Measurements from ENCODE around the gene PNPLA3.

PNPLA3 gene

DNA sequence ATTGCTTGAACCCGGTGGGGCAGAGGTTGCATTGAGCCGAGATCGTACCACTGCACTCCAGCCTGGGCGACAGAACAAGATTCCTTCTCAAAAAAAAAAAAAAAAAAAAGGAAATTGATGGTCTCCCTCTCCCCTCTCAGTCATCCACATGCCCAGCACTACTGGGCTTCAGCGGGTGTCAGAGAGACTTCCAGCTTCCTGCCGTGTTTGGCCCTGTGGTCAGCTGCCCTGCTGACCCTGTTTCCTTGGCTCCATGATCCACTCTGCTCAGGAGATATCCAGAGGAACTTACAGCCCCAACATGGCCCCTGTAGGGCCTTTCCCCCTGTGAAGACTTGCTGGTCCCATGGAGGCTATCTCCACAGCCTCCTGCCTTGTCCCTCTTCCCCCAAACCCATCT is 6.1 kb upstream of the PNPLA3 start:
- CTCF ChIA-PET = interaction anchor here (1.3 kb wide), 1 partner anchor 28 kb away, joined by 3 read pairs; no protein-coding TSS in a partner anchor
- POLR2A ChIA-PET = no interaction called here
- no peak for TF ChIP-seq HDGF (IDR thresholded peaks at IDR 0.05; ENCODE audit: borderline replicate concordance)
- TF ChIP-seq SP1 (IDR thresholded peaks at IDR 0.05) = no peak
- TF ChIP-seq NFRKB (IDR thresholded peaks at IDR 0.05) = no peak
- TF ChIP-seq, protein P1, sequence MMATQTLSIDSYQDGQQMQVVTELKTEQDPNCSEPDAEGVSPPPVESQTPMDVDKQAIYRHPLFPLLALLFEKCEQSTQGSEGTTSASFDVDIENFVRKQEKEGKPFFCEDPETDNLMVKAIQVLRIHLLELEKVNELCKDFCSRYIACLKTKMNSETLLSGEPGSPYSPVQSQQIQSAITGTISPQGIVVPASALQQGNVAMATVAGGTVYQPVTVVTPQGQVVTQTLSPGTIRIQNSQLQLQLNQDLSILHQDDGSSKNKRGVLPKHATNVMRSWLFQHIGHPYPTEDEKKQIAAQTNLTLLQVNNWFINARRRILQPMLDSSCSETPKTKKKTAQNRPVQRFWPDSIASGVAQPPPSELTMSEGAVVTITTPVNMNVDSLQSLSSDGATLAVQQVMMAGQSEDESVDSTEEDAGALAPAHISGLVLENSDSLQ (IDR thresholded peaks at IDR 0.05) = no peak
- TF ChIP-seq FOXM1 (IDR thresholded peaks at IDR 0.05; ENCODE audit: borderline replicate concordance) = no peak
- no peak for TF ChIP-seq TARDBP (IDR thresholded peaks at IDR 0.05)
- no peak for TF ChIP-seq ZNF384 (IDR thresholded peaks at IDR 0.05)
- TF ChIP-seq BHLHE40 (IDR thresholded peaks at IDR 0.05; ENCODE audit: borderline replicate concordance) = no peak
- no peak for TF ChIP-seq FOXK2 (IDR thresholded peaks at IDR 0.05)

DNA sequence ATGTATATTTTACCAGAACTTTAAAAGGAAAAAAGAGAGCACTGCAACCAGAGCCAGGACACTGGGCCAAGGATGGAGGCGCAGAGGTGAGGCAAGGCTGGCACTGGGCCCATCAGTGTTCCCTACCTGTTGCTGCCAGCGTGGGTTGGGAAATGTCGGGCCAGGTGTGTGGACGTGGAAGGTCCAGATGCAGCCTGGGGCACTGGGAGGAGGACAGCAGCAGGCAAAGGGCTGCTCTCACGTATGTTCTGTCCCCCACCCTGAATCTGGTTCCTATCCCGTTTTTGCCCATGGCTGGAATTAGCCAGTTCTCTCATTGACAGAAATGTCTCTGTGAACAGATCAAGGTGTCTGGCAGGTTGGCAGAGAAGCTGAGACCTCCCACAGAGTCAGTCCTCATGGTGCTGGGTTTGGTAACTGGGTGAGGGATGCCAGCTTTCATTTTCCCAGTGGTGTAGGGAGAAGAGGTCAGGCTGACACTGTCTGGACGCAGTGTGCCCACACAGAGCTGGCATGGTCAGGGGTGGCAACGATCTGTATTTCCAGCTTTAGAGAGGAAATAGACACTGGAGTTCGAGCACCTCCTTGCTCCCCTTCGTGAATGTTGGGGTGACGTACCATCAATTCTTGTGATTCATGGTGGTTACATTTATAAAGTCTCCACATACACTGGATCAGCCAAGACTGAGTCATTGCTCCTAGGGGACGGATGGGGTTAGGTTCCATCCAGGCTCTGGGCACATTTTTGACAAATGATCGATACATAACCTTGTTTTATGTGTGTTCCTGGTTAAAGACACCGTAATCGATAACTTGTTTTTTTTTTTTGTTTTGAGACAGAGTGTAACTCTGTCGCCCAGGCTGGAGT is 4.3 kb upstream of the PNPLA3 start:
- DNase-seq (ENCODE audit: extremely low spot score) = no peak
- ChIA-PET POLR2A (no interaction called here), CTCF (no interaction called here)
- TF ChIP-seq CTBP1 (IDR thresholded peaks at IDR 0.05; ENCODE audit: borderline replicate concordance) (no peak), SUZ12 (IDR thresholded peaks at IDR 0.05) (no peak), SP1 (IDR thresholded peaks at IDR 0.05) (no peak), LEF1 (IDR thresholded peaks at IDR 0.05; ENCODE audit: borderline replicate concordance) (no peak), ZNF384 (IDR thresholded peaks at IDR 0.05) (no peak), FOXM1 (IDR thresholded peaks at IDR 0.05; ENCODE audit: borderline replicate concordance) (no peak), NFRKB (IDR thresholded peaks at IDR 0.05) (no peak), ARNT (IDR thresholded peaks at IDR 0.05) (no peak), ELF4 (IDR thresholded peaks at IDR 0.05) (no peak), HDGF (IDR thresholded peaks at IDR 0.05; ENCODE audit: borderline replicate concordance) (no peak), FOXA1 (IDR thresholded peaks at IDR 0.05) (no peak), TARDBP (IDR thresholded peaks at IDR 0.05) (no peak), L3MBTL2 (conservative IDR thresholded peaks at IDR 0.05) (no peak), FOXK2 (IDR thresholded peaks at IDR 0.05) (no peak)
- TF ChIP-seq, protein P1 (IDR thresholded peaks at IDR 0.05) = no peak

More for the DNA sequence above, 6.1 kb upstream of the PNPLA3 start:
- no peak for DNase-seq (ENCODE audit: extremely low spot score)

DNA sequence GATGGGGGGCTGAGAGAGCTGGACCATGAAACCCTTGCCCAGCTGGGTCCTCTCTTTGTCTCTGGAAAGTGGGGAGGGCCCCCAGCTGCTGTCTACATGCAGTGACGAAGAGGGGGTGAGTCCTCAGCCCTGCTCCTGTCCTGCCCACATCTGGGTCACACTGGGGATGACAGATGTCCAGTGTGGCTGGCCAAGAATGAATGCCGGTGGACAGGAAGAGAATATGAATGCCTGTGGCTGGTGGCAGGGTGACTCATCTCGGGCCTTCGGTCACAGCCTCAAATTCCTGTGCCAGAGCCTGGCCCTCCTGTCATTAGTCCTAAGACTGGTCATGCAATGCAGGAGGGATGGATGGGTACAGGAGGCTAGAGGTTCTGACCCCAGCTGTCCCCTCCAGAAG is 2.2 kb upstream of the PNPLA3 start:
- TF ChIP-seq BHLHE40 (IDR thresholded peaks at IDR 0.05; ENCODE audit: borderline replicate concordance) = no peak
- TF ChIP-seq ZNF384 (IDR thresholded peaks at IDR 0.05) = no peak
- no peak for TF ChIP-seq SP1 (IDR thresholded peaks at IDR 0.05)
- no peak for TF ChIP-seq ELF4 (IDR thresholded peaks at IDR 0.05)
- no peak for TF ChIP-seq CTBP1 (IDR thresholded peaks at IDR 0.05; ENCODE audit: borderline replicate concordance)
- TF ChIP-seq, protein P1 (IDR thresholded peaks at IDR 0.05) = no peak
- no peak for TF ChIP-seq HDGF (IDR thresholded peaks at IDR 0.05; ENCODE audit: borderline replicate concordance)
- TF ChIP-seq FOXM1 (IDR thresholded peaks at IDR 0.05; ENCODE audit: borderline replicate concordance) = no peak
- no peak for TF ChIP-seq L3MBTL2 (conservative IDR thresholded peaks at IDR 0.05)
- TF ChIP-seq FOXK2 (IDR thresholded peaks at IDR 0.05) = no peak
- TF ChIP-seq FOXA1 (IDR thresholded peaks at IDR 0.05) = no peak
- TF ChIP-seq ARNT (IDR thresholded peaks at IDR 0.05) = no peak
- no peak for TF ChIP-seq NFRKB (IDR thresholded peaks at IDR 0.05)
- TF ChIP-seq TARDBP (IDR thresholded peaks at IDR 0.05) = no peak
- TF ChIP-seq SUZ12 (IDR thresholded peaks at IDR 0.05) = no peak
- TF ChIP-seq LEF1 (IDR thresholded peaks at IDR 0.05; ENCODE audit: borderline replicate concordance) = no peak
- ChIA-PET POLR2A (interaction anchor here (1.2 kb wide), 1 partner anchor 34 kb away, joined by 3 read pairs; the partner anchor contains the start of gene SAMM50), CTCF (interaction anchor here (0.7 kb wide), 1 partner anchor 38 kb away, joined by 3 read pairs; no protein-coding TSS in a partner anchor)
- no peak for DNase-seq (ENCODE audit: extremely low spot score)

DNA sequence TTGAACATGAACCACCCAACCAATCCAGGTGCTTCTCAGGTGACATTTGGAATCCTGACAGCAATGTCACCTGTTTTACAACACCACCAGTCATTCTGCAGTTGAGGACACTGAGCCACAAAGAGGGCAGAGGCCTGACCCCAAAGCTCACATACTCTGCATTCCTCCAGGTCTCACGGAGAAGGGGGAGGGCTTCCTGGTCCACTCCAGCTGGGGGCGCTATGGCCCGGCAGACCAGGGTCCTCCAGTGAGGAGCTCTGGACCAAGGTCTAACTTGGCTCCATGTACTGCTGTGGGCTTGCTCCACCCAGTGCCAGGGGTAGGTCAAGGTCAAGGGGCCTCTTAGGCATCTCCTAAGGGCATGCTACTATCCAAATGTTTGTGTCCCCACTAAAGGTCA is 1.5 kb upstream of the PNPLA3 start:
- ChIA-PET CTCF (interaction anchor here (0.5 to 0.9 kb wide), 2 partner anchors 24 to 27 kb away, joined by 3 read pairs; no protein-coding TSS in a partner anchor), POLR2A (interaction anchor here (1.2 kb wide), 1 partner anchor 33 kb away, joined by 3 read pairs; the partner anchor contains the start of gene SAMM50)
- TF ChIP-seq CTBP1 (IDR thresholded peaks at IDR 0.05; ENCODE audit: borderline replicate concordance) = no peak
- no peak for TF ChIP-seq BHLHE40 (IDR thresholded peaks at IDR 0.05; ENCODE audit: borderline replicate concordance)
- no peak for TF ChIP-seq FOXA1 (IDR thresholded peaks at IDR 0.05)
- TF ChIP-seq, protein P1 (IDR thresholded peaks at IDR 0.05) = no peak
- TF ChIP-seq L3MBTL2 (conservative IDR thresholded peaks at IDR 0.05) = no peak
- no peak for TF ChIP-seq ELF4 (IDR thresholded peaks at IDR 0.05)
- no peak for TF ChIP-seq LEF1 (IDR thresholded peaks at IDR 0.05; ENCODE audit: borderline replicate concordance)
- TF ChIP-seq HDGF (IDR thresholded peaks at IDR 0.05; ENCODE audit: borderline replicate concordance) = no peak
- TF ChIP-seq ZNF384 (IDR thresholded peaks at IDR 0.05) = no peak
- no peak for TF ChIP-seq NFRKB (IDR thresholded peaks at IDR 0.05)
- no peak for DNase-seq (ENCODE audit: extremely low spot score)

DNA sequence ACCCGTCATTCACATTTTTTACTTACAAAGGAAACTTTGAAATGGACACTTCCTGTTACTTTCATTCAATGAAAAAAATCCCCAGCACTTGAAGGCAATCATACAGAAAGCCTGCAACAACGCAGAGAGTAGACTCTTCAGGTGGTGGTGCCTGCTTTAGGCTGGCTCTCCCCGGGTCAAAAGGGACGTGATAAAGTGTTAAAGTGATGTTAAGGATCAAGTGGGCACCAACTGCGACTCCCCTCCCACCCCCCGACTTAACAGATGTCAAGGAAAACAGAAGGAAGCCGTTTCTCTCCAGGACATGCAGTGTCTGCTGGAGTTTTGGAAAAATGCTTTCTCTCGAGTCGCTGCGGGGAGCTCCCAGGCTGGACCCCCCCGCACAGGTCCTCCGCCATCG is 414 bp upstream of the PNPLA3 start:
- DNase-seq (ENCODE audit: extremely low spot score) = no peak
- POLR2A ChIA-PET = interaction anchor here (0.6 to 1.1 kb wide), 11 partner anchors 9 to 775 kb away, joined by 3 to 7 read pairs (median 4); partner anchors contain the start of gene SAMM50
- CTCF ChIA-PET = interaction anchor here (0.7 to 1.0 kb wide), 5 partner anchors 17 to 40 kb away, joined by 3 to 4 read pairs (median 3); no protein-coding TSS in a partner anchor
- TF ChIP-seq BHLHE40 (IDR thresholded peaks at IDR 0.05; ENCODE audit: borderline replicate concordance) (no peak), FOXM1 (IDR thresholded peaks at IDR 0.05; ENCODE audit: borderline replicate concordance) (no peak), SP1 (IDR thresholded peaks at IDR 0.05) (no peak), FOXK2 (IDR thresholded peaks at IDR 0.05) (no peak), NFRKB (IDR thresholded peaks at IDR 0.05) (no peak), TARDBP (IDR thresholded peaks at IDR 0.05) (no peak), SUZ12 (IDR thresholded peaks at IDR 0.05) (no peak)
